SHP77 (cell line): ENCODE data around the gene MRPS11.
A peak's percentile ranks its signal among the peaks of the same experiment; 100 is the strongest.
"Not testable (repeated sequence)": the region's sequence is repeated elsewhere in the genome, so short reads cannot be mapped to it uniquely, and the experiment has no call there.

Experiments used
- DNase-seq, 2 experiments: peaks; one replicate each; lab custom pipeline; 2025; lab: John Stamatoyannopoulos, UW

The MRPS11 gene

GRCh38 chr15:88490036-88490435, 22.5 kb downstream of the MRPS11 start:
- no peak for DNase-seq

GRCh38 chr15:88491158-88491557, 23.6 kb downstream of the MRPS11 start:
- peak; percentile 51 to 80 for DNase-seq

GRCh38 chr15:88493844-88494243, 26.3 kb downstream of the MRPS11 start:
- DNase-seq = no peak

- DNase-seq = no peak
Observed at GRCh38 chr15:88497109-88497765, 29.7 kb downstream of the MRPS11 start.

GRCh38 chr15:88498996-88499395, 31.5 kb downstream of the MRPS11 start:
- DNase-seq = no peak

GRCh38 chr15:88504445-88504844, 36.9 kb downstream of the MRPS11 start:
- no peak for DNase-seq

- no peak for DNase-seq
Observed at GRCh38 chr15:88505721-88506120, 38.2 kb downstream of the MRPS11 start.

GRCh38 chr15:88506628-88507027, 39.1 kb downstream of the MRPS11 start:
- DNase-seq = no peak

GRCh38 chr15:88509321-88509720, 41.8 kb downstream of the MRPS11 start:
- no peak for DNase-seq

- DNase-seq = no peak
Observed at GRCh38 chr15:88509964-88510363, 42.5 kb downstream of the MRPS11 start.

GRCh38 chr15:88511161-88511560, 43.7 kb downstream of the MRPS11 start:
- no peak for DNase-seq

GRCh38 chr15:88512078-88512477, 44.6 kb downstream of the MRPS11 start:
- no peak for DNase-seq

GRCh38 chr15:88512601-88513000, 45.1 kb downstream of the MRPS11 start:
- DNase-seq = no peak

- DNase-seq = no peak
Observed at GRCh38 chr15:88513195-88513594, 45.7 kb downstream of the MRPS11 start.

- DNase-seq = no peak
Observed at GRCh38 chr15:88518903-88519302, 51.4 kb downstream of the MRPS11 start.

- not testable (repeated sequence) for DNase-seq
Observed at GRCh38 chr15:88524094-88524493, 56.6 kb downstream of the MRPS11 start.

- no peak for DNase-seq
Observed at GRCh38 chr15:88525418-88525817, 57.9 kb downstream of the MRPS11 start.

GRCh38 chr15:88526247-88526879, 58.9 kb downstream of the MRPS11 start:
- no peak for DNase-seq

- no peak for DNase-seq
Observed at GRCh38 chr15:88529021-88529630, 61.6 kb downstream of the MRPS11 start.
